Neural crest cell (in vitro differentiated cells): ENCODE measurements around the gene MT1H. TPM values are rescaled to one million over a fixed set of nuclear protein-coding genes. Genes with fewer than 3 reads are reported as not detected.
A peak's percentile ranks its signal among the peaks of the same experiment; 100 is the strongest.

Source experiments
- DNase-seq: peaks from one replicate; pipeline ENCODE4 v3.0.0; 2021; ENCODE audit warnings: low read depth, mixed read lengths, low spot score
- H3K27ac Mint-ChIP-seq: one replicate; pipeline ENCODE4 v1.8.0; 2021; ENCODE audit warnings: mild to moderate bottlenecking, mixed read lengths; ENCODE audit not compliant: unreplicated experiment
- H3K27me3 Mint-ChIP-seq: 2 replicates; pipeline ENCODE4 v1.8.0; 2021; ENCODE audit warnings: low read depth, mild to moderate bottlenecking, mixed read lengths
- H3K36me3 Mint-ChIP-seq: 2 replicates; pipeline ENCODE4 v1.8.0; 2021; ENCODE audit warnings: low read depth, mild to moderate bottlenecking, mixed read lengths
- H3K4me1 Mint-ChIP-seq: 2 replicates; pipeline ENCODE4 v1.8.0; 2021; ENCODE audit warnings: mixed read lengths
- H3K4me3 Mint-ChIP-seq: one replicate; pipeline ENCODE4 v1.8.0; 2021; ENCODE audit warnings: mild to moderate bottlenecking, mixed read lengths
- H3K9me3 Mint-ChIP-seq: 2 replicates; pipeline ENCODE4 v1.8.0; 2021; ENCODE audit warnings: mixed read lengths
- CTCF ChIP-seq: fragments of 200-600 bp; sonication (generic); conservative IDR thresholded peaks from 2 replicates; pipeline ENCODE4 v1.5.0; 2021; ENCODE audit warnings: antibody characterized with exemption, mild to moderate bottlenecking
- total RNA-seq: library from RNA; stranded (reverse); gene quantifications from 2 replicates; pipeline ENCODE4 v1.2.1, GENCODE V29; 2021

Gene MT1H
- total RNA-seq, 1 donor from 2014 or later = not detected

GRCh38 chr16:56645838-56646237, 23.8 kb upstream of the MT1H start:
- Mint-ChIP-seq H3K27ac (no peak overlapping the region), H3K4me3 (no peak overlapping the region), H3K4me1 (no peaks in the 10 kb centered on the region), H3K27me3 (peaks cover 98% of the 10 kb centered on the region), H3K36me3 (no peaks in the 10 kb centered on the region), H3K9me3 (no peaks in the 10 kb centered on the region)
- no peak for TF ChIP-seq CTCF
- DNase-seq = no peak

GRCh38 chr16:56647641-56648431, 21.8 kb upstream of the MT1H start:
- H3K36me3 Mint-ChIP-seq = no peaks in the 10 kb centered on the region
- H3K4me1 Mint-ChIP-seq = no peaks in the 10 kb centered on the region
- no peak for TF ChIP-seq CTCF
- no peak overlapping the region for H3K27ac Mint-ChIP-seq
- H3K27me3 Mint-ChIP-seq = peaks cover 96% of the 10 kb centered on the region
- no peak for DNase-seq
- H3K4me3 Mint-ChIP-seq = no peak overlapping the region
- no peaks in the 10 kb centered on the region for H3K9me3 Mint-ChIP-seq

- Mint-ChIP-seq H3K4me3 (no peak overlapping the region), H3K9me3 (no peaks in the 10 kb centered on the region), H3K36me3 (no peaks in the 10 kb centered on the region), H3K27ac (no peak overlapping the region), H3K27me3 (peaks cover 92% of the 10 kb centered on the region), H3K4me1 (no peaks in the 10 kb centered on the region)
- TF ChIP-seq CTCF = no peak
- no peak for DNase-seq
Observed at GRCh38 chr16:56649271-56649670, 20.3 kb upstream of the MT1H start.

- Mint-ChIP-seq H3K4me1 (no peaks in the 10 kb centered on the region), H3K36me3 (no peaks in the 10 kb centered on the region), H3K4me3 (no peak overlapping the region), H3K27me3 (peaks cover 89% of the 10 kb centered on the region), H3K27ac (no peak overlapping the region), H3K9me3 (no peaks in the 10 kb centered on the region)
- DNase-seq = no peak
- TF ChIP-seq CTCF = no peak
Observed at GRCh38 chr16:56649820-56650219, 19.8 kb upstream of the MT1H start.

- H3K36me3 Mint-ChIP-seq = no peaks in the 10 kb centered on the region
- no peak for DNase-seq
- H3K9me3 Mint-ChIP-seq = no peaks in the 10 kb centered on the region
- H3K4me1 Mint-ChIP-seq = no peaks in the 10 kb centered on the region
- no peak within 1 kb of the TSS for H3K4me3 Mint-ChIP-seq
- H3K27ac Mint-ChIP-seq = peak within 1 kb of the TSS; percentile 45
- H3K27me3 Mint-ChIP-seq = peaks cover 83% of the 10 kb centered on the region
- TF ChIP-seq CTCF = no peak
Observed at GRCh38 chr16:56651586-56651985, 18.0 kb upstream of the MT1H start, which contains the start of gene MT1B. MT1B (plus strand) TSS chr16:56651886; CDS start chr16:56651954, 68 bp downstream.
